ENCODE data around the gene RPUSD1.

RPUSD1 gene

DNA sequence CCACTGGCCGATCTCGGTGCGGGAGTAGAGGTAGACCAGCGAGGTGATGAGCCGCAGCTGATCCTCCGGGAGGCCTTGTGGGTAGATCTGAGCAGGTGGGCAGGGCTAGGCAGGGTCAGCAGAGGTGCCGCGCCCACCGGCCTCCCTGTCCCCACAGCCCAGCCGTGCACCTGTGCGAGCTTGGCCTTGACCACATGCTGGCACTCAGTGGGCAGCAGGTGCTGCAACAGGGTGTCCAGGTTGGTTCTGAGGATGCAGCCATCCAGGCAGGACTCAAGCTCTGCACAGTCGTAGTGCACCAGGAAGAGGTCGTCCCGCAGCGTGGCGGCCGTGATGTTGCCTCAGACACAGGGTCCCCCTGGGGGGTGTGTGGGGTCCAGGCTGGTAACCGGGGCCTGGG lies 15.2 kb downstream of the RPUSD1 start:
- Mint-ChIP-seq H3K27ac (no peak overlapping the region), H3K9me3 (no peaks in the 10 kb centered on the region), H3K4me3 (no peak overlapping the region), H3K4me1 (peaks cover 4% of the 10 kb centered on the region), H3K36me3 (no peaks in the 10 kb centered on the region)
- no peak for ATAC-seq
- no peak for DNase-seq (ENCODE audit: low spot score in 2 of 2)

DNA sequence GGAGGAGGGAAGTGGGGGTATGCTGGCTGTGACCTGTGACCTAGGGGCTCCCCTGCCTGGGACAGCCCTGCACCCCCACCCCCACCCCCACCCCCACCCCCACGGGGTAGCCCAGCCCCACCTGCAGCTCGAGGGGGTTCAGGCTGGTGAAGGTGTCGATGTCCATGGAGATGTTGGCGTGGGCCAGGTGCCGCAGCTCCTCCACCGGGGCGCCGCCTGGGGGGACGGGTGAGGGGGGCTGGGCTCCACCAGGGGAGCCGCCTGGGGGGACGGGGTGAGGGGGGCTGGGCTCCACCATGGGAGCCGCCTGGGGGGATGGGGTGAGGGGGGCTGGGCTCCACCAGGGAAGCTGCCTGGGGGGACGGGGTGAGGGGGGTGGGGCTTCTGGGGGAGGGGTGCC lies 17.8 kb downstream of the RPUSD1 start:
- no peak overlapping the region for H3K4me3 Mint-ChIP-seq
- DNase-seq (ENCODE audit: low spot score in 2 of 2), result no peak
- no peaks in the 10 kb centered on the region for H3K36me3 Mint-ChIP-seq
- H3K9me3 Mint-ChIP-seq, result no peaks in the 10 kb centered on the region
- H3K27ac Mint-ChIP-seq, result no peak overlapping the region
- no peak for ATAC-seq
- no peaks in the 10 kb centered on the region for H3K4me1 Mint-ChIP-seq

DNA sequence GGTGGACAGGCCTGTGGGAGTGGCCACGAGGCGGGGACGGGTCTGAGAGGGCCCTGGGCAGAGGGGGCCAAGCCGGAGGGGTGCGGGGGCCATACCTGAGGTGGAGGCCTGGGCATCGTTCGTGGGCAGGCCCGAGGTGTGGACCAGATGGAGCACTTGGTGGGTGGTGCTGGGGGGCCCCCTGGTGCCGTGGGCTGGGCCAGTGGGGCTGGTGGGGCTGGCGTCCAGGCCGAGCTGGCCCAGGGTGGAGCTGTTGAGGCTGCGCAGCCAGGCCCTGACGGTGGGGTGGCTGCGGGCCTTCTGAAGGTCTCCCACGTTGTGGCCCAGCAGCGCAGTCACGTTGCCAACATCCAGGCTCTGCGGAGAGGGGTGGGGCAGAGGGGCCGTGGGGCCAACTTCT lies 18.2 kb downstream of the RPUSD1 start:
- H3K36me3 Mint-ChIP-seq, result no peaks in the 10 kb centered on the region
- no peaks in the 10 kb centered on the region for H3K9me3 Mint-ChIP-seq
- ATAC-seq, result no peak
- no peak overlapping the region for H3K27ac Mint-ChIP-seq
- DNase-seq (ENCODE audit: low spot score in 2 of 2), result no peak
- no peak overlapping the region for H3K4me3 Mint-ChIP-seq
- no peaks in the 10 kb centered on the region for H3K4me1 Mint-ChIP-seq

DNA sequence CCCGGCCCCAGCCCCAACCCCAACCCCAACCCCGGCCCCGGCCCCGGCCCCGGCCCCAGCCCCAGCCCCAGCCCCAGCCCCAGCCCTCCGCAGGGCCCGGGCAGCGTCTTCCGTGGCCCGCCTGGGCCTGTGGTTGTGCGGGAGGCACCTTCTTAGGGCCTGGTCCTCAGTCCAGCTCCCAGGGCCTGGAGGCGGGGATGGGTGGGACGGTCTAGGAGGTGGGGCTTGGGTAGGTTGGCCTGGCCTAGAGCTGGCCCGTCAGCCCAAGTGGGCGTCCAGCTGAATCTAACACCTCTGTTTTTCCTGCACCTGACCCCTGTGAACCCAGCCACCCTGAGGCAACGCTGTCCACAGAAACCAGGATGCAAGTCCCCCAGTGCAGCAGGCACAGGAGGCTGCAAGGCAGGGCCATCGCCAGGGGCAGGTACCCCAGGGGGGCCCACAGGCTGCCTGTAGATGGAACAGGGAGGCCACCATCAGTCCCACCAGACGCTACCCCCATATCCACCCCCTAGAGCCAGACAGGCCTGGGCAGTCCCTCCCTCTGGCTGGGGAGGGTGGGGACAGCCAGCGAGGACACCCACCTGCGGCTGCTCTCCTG lies 18.9 kb downstream of the RPUSD1 start:
- H3K9me3 Mint-ChIP-seq, result no peaks in the 10 kb centered on the region
- DNase-seq (ENCODE audit: low spot score in 2 of 2), result no peak
- H3K4me1 Mint-ChIP-seq, result no peaks in the 10 kb centered on the region

DNA sequence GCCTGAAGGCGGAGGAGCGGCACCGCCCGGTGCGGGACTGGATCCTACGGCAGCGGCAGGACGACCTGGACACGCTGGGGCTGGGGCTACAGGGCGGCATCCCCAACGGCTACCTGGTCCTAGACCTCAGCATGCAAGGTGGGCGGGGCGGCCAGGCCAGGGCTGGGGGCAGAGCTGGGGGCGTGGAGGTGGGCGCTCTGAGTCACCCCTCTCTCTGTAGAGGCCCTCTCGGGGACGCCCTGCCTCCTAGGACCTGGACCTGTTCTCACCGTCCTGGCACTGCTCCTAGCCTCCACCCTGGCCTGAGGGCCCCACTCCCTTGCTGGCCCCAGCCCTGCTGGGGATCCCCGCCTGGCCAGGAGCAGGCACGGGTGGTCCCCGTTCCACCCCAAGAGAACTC lies 19.8 kb downstream of the RPUSD1 start:
- Mint-ChIP-seq H3K27ac (no peak overlapping the region), H3K4me1 (no peaks in the 10 kb centered on the region), H3K4me3 (no peak overlapping the region), H3K9me3 (no peaks in the 10 kb centered on the region), H3K36me3 (no peaks in the 10 kb centered on the region)
- no peak for ATAC-seq
- DNase-seq (ENCODE audit: low spot score in 2 of 2), result no peak

More for the DNA sequence above, 18.9 kb downstream of the RPUSD1 start:
- no peak overlapping the region for H3K27ac Mint-ChIP-seq
- H3K4me3 Mint-ChIP-seq, result no peak overlapping the region
- ATAC-seq, result no peak
- H3K36me3 Mint-ChIP-seq, result no peaks in the 10 kb centered on the region

DNA sequence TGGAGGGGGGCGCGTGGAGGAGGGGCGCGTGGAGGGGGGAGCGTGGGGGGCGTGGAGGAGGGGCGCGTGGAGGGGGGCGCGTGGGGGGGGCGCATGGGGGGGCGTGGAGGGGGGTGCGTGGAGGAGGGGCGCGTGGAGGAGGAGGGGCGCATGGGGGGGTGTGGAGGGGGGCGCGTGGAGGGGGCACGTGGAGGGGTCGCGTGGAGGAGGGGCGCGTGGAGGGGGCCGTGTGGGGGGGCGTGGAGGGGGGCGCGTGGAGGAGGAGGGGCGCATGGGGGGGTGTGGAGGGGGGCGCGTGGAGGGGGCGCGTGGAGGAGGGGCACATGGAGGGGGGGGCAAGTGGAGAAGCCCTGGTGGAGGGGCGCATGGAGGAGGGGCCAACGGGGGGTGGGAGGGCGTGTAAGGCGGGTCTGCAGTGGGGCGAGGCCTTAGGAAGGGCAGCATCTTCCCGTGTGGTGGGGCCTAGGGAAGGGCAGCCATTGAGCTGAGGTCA lies 20.4 kb downstream of the RPUSD1 start:
- ATAC-seq (no peak), DNase-seq (ENCODE audit: low spot score in 2 of 2) (no peak)
- no peaks in the 10 kb centered on the region for H3K36me3 Mint-ChIP-seq
- H3K4me1 Mint-ChIP-seq, result no peaks in the 10 kb centered on the region
- H3K27ac Mint-ChIP-seq, result no peak overlapping the region
- H3K4me3 Mint-ChIP-seq, result no peak overlapping the region
- no peaks in the 10 kb centered on the region for H3K9me3 Mint-ChIP-seq

DNA sequence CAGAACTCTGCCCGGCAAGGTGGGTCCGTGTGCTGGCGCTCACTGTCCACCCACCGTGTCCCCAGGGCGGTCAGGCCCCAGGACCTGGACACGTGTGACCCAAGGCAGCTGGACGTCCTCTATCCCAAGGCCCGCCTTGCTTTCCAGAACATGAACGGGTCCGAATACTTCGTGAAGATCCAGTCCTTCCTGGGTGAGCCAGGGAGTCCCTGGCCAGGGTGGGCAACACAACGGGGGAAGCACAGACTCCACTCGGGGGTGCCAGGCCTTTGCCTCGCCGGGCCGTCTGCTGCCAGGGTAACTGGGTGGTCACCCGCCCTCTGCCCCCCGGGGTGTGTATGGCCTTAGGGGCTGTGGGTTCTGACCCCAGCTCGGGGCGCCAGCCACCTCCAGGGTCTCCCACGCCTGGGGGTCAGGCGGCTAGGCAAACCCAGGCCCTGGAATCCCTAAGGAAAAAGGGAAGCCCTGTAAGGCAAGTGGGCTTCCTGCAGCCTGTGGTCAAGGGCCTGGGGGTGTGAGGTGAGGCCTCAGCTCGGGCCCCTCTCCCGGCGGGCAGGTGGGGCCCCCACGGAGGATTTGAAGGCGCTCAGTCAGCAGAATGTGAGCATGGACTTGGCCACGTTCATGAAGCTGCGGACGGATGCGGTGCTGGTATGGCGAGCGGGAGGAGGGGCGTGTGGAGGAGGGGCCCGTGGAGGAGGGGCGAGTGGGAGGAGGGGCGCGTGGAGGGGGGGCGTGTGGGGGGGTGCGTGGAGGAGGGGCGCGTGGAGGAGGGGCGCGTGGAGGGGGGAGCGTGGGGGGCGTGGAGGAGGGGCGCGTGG lies 21.2 kb downstream of the RPUSD1 start:
- no peak for DNase-seq (ENCODE audit: low spot score in 2 of 2)
- H3K36me3 Mint-ChIP-seq, result no peaks in the 10 kb centered on the region
- no peak for ATAC-seq
- no peaks in the 10 kb centered on the region for H3K4me1 Mint-ChIP-seq
- H3K27ac Mint-ChIP-seq, result no peak overlapping the region
- no peak overlapping the region for H3K4me3 Mint-ChIP-seq
- H3K9me3 Mint-ChIP-seq, result no peaks in the 10 kb centered on the region

DNA sequence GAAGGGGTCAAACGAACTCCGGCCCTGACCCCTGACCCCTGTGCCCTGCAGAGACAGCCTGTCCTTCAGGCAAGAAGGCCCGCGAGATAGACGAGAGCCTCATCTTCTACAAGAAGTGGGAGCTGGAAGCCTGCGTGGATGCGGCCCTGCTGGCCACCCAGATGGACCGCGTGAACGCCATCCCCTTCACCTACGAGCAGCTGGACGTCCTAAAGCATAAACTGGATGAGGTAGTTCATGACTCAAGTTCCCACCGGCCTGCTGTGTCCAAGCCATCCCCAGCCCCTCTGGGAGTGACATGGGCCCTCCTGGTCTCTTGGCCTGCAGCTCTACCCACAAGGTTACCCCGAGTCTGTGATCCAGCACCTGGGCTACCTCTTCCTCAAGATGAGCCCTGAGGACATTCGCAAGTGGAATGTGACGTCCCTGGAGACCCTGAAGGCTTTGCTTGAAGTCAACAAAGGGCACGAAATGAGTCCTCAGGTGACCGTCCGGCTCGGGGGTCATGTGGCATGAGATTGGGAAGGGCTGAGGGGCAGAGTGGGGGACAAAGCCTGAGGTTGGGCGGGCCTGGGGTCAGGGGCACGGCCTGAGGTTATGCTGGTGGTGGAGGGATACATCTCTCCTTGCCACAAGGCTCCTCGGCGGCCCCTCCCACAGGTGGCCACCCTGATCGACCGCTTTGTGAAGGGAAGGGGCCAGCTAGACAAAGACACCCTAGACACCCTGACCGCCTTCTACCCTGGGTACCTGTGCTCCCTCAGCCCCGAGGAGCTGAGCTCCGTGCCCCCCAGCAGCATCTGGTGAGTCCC lies 22.0 kb downstream of the RPUSD1 start:
- H3K27ac Mint-ChIP-seq, result no peak overlapping the region
- H3K36me3 Mint-ChIP-seq, result no peaks in the 10 kb centered on the region
- DNase-seq (ENCODE audit: low spot score in 2 of 2), result no peak

DNA sequence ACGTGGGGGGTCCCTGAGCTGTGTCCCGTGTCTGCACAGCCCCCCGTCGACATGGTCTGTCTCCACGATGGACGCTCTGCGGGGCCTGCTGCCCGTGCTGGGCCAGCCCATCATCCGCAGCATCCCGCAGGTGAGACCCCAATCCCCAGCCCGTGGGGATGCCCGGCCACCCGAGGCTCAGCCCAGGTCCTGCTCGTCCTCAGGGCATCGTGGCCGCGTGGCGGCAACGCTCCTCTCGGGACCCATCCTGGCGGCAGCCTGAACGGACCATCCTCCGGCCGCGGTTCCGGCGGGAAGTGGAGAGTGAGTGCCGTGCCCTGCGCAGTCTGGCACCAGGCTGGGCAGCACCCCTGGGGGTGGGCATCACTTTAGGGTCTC lies 22.7 kb downstream of the RPUSD1 start:
- no peak for DNase-seq (ENCODE audit: low spot score in 2 of 2)
- no peak for ATAC-seq
- H3K27ac Mint-ChIP-seq, result no peak overlapping the region
- no peaks in the 10 kb centered on the region for H3K36me3 Mint-ChIP-seq
- no peak overlapping the region for H3K4me3 Mint-ChIP-seq
- H3K9me3 Mint-ChIP-seq, result no peaks in the 10 kb centered on the region
- H3K4me1 Mint-ChIP-seq, result no peaks in the 10 kb centered on the region

More for the DNA sequence above, 22.0 kb downstream of the RPUSD1 start:
- Mint-ChIP-seq H3K9me3 (no peaks in the 10 kb centered on the region), H3K4me1 (no peaks in the 10 kb centered on the region), H3K4me3 (no peak overlapping the region)
- ATAC-seq, result no peak

DNA sequence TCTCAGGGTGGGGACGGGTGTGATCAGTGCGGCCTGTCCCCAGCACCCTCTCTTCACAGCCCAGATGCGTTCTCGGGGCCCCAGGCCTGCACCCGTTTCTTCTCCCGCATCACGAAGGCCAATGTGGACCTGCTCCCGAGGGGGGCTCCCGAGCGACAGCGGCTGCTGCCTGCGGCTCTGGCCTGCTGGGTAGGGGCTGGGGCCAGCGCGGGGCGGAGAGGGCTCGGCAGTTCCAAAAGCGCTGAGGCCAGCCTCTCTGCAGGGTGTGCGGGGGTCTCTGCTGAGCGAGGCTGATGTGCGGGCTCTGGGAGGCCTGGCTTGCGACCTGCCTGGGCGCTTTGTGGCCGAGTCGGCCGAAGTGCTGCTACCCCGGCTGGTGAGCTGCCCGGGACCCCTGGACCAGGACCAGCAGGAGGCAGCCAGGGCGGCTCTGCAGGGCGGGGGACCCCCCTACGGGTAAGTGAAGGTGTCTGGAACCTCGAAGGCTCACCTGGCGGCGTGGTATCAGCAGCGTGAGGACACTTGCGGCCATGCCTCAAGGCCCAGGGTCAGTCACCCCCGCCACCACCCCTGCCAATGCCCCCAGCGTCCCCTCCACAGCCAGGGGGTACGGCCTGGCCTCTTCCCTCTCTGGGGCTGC lies 23.2 kb downstream of the RPUSD1 start:
- no peak for DNase-seq (ENCODE audit: low spot score in 2 of 2)
- Mint-ChIP-seq H3K36me3 (no peaks in the 10 kb centered on the region), H3K27ac (no peak overlapping the region), H3K4me1 (no peaks in the 10 kb centered on the region), H3K4me3 (no peak overlapping the region), H3K9me3 (no peaks in the 10 kb centered on the region)
- no peak for ATAC-seq

DNA sequence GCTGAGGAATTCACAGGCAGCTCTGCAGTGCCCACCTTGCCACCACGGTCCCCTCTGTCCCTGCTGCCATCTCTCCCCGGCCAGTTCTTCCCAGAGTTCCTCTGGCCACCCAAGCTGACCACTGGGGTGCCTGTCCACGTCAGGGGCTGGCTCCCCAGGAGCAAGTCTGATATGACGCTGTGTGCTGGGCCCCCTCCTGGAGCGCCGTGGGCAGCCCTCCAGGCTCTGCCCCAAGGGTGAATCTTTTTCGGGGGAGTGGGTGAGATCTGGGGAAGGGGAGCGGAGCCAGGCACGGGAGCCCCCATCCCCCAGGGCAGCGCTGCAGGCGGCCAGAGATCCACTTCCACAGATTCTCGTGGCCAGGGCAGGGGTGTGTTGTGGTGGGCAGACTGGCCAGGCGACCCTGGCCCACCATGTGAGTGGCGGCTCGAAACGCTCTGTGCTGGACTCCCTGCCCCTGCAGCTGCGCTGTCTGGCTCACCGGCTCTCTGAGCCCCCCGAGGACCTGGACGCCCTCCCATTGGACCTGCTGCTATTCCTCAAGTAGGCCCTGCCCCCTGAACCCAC lies 23.9 kb downstream of the RPUSD1 start:
- H3K4me3 Mint-ChIP-seq, result no peak overlapping the region
- no peak for DNase-seq (ENCODE audit: low spot score in 2 of 2)
- no peaks in the 10 kb centered on the region for H3K4me1 Mint-ChIP-seq
- no peaks in the 10 kb centered on the region for H3K9me3 Mint-ChIP-seq
- H3K27ac Mint-ChIP-seq, result no peak overlapping the region
- no peak for ATAC-seq
- no peaks in the 10 kb centered on the region for H3K36me3 Mint-ChIP-seq

DNA sequence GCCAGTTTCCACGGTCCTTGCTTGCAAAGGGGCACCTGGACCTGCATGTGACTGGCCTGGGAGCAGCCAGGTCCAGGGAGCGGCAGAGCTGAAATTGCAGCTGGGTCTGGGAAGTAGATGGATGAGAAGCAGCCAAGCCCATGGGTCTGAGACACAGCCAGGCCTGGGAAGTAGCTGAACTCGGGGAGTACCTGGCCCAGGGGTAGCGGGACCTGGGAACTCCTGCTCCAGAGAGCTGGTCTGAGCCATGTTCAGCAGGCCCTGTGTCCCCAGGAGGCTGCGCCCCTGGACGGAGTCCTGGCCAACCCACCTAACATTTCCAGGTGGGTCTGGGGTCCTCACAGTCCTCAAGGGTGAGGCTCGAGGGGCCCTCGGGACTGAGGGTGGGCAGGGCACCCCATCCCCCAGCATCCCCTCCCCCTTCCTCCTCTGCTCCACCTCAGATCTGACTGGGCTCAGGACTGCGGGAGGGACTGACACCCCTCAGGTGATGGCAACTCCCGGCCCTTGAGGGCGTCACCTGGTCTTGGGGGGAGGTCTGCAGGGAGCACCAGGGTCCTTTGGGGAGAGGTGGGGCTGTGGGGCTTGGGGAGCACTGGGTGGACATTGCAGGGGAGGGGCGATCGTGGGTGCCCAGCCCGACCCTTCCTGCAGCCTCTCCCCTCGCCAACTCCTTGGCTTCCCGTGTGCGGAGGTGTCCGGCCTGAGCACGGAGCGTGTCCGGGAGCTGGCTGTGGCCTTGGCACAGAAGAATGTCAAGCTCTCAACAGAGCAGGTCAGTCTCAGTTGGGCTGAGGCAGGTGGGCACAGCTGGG lies 24.6 kb downstream of the RPUSD1 start:
- DNase-seq (ENCODE audit: low spot score in 2 of 2) (no peak), ATAC-seq (no peak)
- no peaks in the 10 kb centered on the region for H3K36me3 Mint-ChIP-seq
- no peak overlapping the region for H3K27ac Mint-ChIP-seq
- H3K9me3 Mint-ChIP-seq, result no peaks in the 10 kb centered on the region
- no peak overlapping the region for H3K4me3 Mint-ChIP-seq
- H3K4me1 Mint-ChIP-seq, result no peaks in the 10 kb centered on the region

DNA sequence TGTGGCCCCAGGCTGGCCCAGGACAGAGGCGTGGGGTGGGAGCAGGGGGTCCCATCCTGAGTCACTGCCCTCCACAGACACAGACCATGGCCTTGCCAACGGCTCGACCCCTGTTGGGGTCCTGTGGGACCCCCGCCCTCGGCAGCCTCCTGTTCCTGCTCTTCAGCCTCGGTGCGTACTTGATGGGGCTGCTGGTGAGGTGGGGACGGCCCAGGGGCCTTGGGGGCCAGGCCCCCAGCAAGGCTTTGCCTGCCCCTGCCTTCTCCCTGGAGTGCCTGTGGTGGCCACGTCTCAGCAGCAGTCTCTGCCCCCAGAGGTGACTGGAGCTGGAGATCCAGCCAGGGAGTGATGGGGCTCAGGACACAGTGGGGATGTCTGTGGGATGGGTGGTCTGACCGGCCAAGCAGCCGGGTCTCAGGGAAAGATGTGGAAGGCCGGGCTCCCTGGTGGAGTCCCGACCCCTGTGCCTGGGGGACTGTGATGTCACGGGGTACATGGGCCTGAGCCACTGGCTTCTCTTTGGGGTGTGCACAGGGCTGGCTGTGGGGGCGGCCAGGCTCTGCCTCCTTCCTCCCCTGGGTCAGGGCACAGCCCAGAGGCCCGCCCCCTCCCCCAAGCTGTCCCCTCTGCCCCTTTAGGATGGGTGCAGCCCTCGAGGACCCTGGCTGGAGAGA lies 25.4 kb downstream of the RPUSD1 start:
- DNase-seq (ENCODE audit: low spot score in 2 of 2), result no peak
- no peaks in the 10 kb centered on the region for H3K36me3 Mint-ChIP-seq
- no peaks in the 10 kb centered on the region for H3K9me3 Mint-ChIP-seq
- peak; percentile 4 for ATAC-seq
- no peak overlapping the region for H3K27ac Mint-ChIP-seq
- H3K4me3 Mint-ChIP-seq, result no peak overlapping the region
- H3K4me1 Mint-ChIP-seq, result no peaks in the 10 kb centered on the region
